Thyroid gland (tissue), 4 donors: ENCODE data around the gene SPTBN1.

ENCODE experiments used
- POLR2A ChIP-seq, 2 donors: fragments of 450-650 bp; IDR thresholded peaks; one replicate each; pipeline ENCODE4 v1.6.1; 2017; ENCODE audit warnings: antibody characterized with exemption in 2 of 2, mild to moderate bottlenecking in 2 of 2, moderate library complexity in 1 of 2
- TF ChIP-seq, protein P1 (sequence below), 6 experiments: fragments of 200-600 bp in 3 of 6; fragments of 450-650 bp in 3 of 6; sonication (generic) in 3 of 6; IDR thresholded peaks; one replicate each; pipeline ENCODE4 v1.5.1; 2016 to 2019; ENCODE audit warnings: antibody characterized with exemption in 6 of 6, mild to moderate bottlenecking in 2 of 6, inconsistent platforms in 1 of 6, moderate library complexity in 1 of 6

DNA sequence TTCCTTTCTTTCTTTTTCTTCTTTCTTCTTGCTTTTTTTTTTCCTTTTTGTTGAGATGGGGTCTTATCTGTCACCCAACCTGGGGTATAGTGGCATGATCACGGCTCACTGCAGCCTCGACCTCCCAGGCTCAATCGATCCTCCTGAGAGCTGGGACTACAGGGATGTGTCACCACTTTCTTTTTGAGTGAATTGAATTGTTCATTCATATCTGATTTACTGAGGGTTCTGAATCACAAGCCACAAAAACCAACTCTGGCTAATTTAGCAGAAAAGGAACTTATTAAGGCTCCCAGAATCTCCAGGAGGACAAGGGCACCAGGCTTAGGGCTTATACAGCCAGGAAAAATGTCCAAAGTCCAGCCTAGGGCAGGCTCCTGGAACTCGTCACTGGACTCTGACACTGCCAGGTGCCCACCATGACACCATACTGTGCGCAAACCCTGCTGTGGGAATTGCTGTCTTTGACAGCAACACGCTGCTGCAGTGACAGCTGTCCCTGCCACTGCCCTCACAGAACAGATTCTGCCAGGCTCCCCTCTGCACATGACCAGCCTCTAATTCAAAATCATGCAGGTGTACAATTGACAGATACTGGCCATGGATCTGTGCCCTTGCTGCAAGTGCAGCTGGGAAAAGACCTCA is 224.4 kb downstream of the SPTBN1 start:
- TF ChIP-seq, protein P1, sequence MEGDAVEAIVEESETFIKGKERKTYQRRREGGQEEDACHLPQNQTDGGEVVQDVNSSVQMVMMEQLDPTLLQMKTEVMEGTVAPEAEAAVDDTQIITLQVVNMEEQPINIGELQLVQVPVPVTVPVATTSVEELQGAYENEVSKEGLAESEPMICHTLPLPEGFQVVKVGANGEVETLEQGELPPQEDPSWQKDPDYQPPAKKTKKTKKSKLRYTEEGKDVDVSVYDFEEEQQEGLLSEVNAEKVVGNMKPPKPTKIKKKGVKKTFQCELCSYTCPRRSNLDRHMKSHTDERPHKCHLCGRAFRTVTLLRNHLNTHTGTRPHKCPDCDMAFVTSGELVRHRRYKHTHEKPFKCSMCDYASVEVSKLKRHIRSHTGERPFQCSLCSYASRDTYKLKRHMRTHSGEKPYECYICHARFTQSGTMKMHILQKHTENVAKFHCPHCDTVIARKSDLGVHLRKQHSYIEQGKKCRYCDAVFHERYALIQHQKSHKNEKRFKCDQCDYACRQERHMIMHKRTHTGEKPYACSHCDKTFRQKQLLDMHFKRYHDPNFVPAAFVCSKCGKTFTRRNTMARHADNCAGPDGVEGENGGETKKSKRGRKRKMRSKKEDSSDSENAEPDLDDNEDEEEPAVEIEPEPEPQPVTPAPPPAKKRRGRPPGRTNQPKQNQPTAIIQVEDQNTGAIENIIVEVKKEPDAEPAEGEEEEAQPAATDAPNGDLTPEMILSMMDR (IDR thresholded peaks at IDR 0.05), result no peak
- TF ChIP-seq POLR2A (IDR thresholded peaks at IDR 0.05), result no peak
